ENCODE data around the gene DOC2B. TPM values are rescaled to one million over a fixed set of nuclear protein-coding genes. Genes with fewer than 3 reads are reported as not detected.

The DOC2B gene
- total RNA-seq, 1 experiment from 2014 or later: 0.17 TPM

- DNase-seq (ENCODE audit: low spot score): no peak
- BruUV-seq (replicated peaks): no TSS peak
- ChIA-PET POLR2A (ENCODE audit: low non-redundant PET) (no interaction called here), CTCF (no interaction called here)
- H3K4me1 ChIP-seq (ENCODE audit: insufficient read depth, low read length, poor library complexity, severe bottlenecking): no peaks in the 10 kb centered on the region
- no peaks in the 10 kb centered on the region for H3K36me3 ChIP-seq (ENCODE audit: insufficient read depth, low read length, poor library complexity, severe bottlenecking)
- intact Hi-C loops (cut with micrococcal nuclease; ENCODE audit: unreplicated experiment): no loop called here
- no peak for TF ChIP-seq CTCF (conservative IDR thresholded peaks at IDR 0.05; ENCODE audit: low read depth, low read length)
- no peak for TF ChIP-seq EZH2 (IDR thresholded peaks at IDR 0.05; ENCODE audit: borderline replicate concordance, low read depth, low read length, poor library complexity, severe bottlenecking)
- no peak overlapping the region for H3K4me3 ChIP-seq (ENCODE audit: low read depth, low read length, poor library complexity, severe bottlenecking)
- no peaks in the 10 kb centered on the region for H3K27me3 ChIP-seq (replicated peaks; ENCODE audit: insufficient read depth, low read depth, low read length, poor library complexity)
- no peaks in the 10 kb centered on the region for H3K9me3 ChIP-seq (ENCODE audit: low read depth, low read length, poor library complexity, severe bottlenecking)
- no peak overlapping the region for H3K27ac ChIP-seq (ENCODE audit: low read depth, low read length, poor library complexity, severe bottlenecking)
Observed at GRCh38 chr17:147796-148740, 33.4 kb downstream of the DOC2B start.

GRCh38 chr17:146983-147761 lies 34.3 kb downstream of the DOC2B start:
- no peaks in the 10 kb centered on the region for H3K4me1 ChIP-seq (ENCODE audit: insufficient read depth, low read length, poor library complexity, severe bottlenecking)
- TF ChIP-seq EZH2 (IDR thresholded peaks at IDR 0.05; ENCODE audit: borderline replicate concordance, low read depth, low read length, poor library complexity, severe bottlenecking): no peak
- no peak for TF ChIP-seq CTCF (conservative IDR thresholded peaks at IDR 0.05; ENCODE audit: low read depth, low read length)
- no peaks in the 10 kb centered on the region for H3K36me3 ChIP-seq (ENCODE audit: insufficient read depth, low read length, poor library complexity, severe bottlenecking)
- H3K27ac ChIP-seq (ENCODE audit: low read depth, low read length, poor library complexity, severe bottlenecking): no peak overlapping the region
- DNase-seq (ENCODE audit: low spot score): no peak
- no peaks in the 10 kb centered on the region for H3K27me3 ChIP-seq (replicated peaks; ENCODE audit: insufficient read depth, low read depth, low read length, poor library complexity)
- CTCF ChIA-PET: interaction anchor here (0.6 kb wide), 1 partner anchor 188 kb away, joined by 6 read pairs; no protein-coding TSS in a partner anchor
- intact Hi-C loops (cut with micrococcal nuclease; ENCODE audit: unreplicated experiment): no loop called here
- H3K9me3 ChIP-seq (ENCODE audit: low read depth, low read length, poor library complexity, severe bottlenecking): no peaks in the 10 kb centered on the region
- no peak overlapping the region for H3K4me3 ChIP-seq (ENCODE audit: low read depth, low read length, poor library complexity, severe bottlenecking)
- no TSS peak for BruUV-seq (replicated peaks)
- POLR2A ChIA-PET (ENCODE audit: low non-redundant PET): no interaction called here

DNA sequence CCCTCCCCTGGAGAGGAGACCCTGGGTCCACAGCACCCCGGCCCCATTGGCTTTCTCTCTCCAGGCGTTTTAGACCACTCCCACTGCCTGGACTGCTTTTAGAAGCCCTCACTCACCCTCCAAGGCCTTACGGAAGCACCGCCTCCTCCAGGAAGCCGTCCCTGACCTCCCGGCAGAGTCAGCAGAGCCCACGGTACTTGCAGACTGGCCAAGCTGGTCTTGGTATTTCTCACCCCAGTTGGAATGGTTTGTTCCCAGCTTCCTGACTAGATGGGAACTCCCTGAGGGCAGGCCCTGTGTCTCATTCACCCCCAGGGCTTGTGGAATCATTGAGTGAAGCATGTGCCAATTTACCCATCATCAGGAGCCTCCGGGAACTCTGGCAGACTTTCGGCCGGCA lies 34.9 kb downstream of the DOC2B start:
- no peak for DNase-seq (ENCODE audit: low spot score)
- intact Hi-C loops (cut with micrococcal nuclease; ENCODE audit: unreplicated experiment): no loop called here
- no peak overlapping the region for H3K27ac ChIP-seq (ENCODE audit: low read depth, low read length, poor library complexity, severe bottlenecking)
- POLR2A ChIA-PET (ENCODE audit: low non-redundant PET): no interaction called here
- H3K27me3 ChIP-seq (replicated peaks; ENCODE audit: insufficient read depth, low read depth, low read length, poor library complexity): no peaks in the 10 kb centered on the region
- TF ChIP-seq CTCF (conservative IDR thresholded peaks at IDR 0.05; ENCODE audit: low read depth, low read length) (no peak), EZH2 (IDR thresholded peaks at IDR 0.05; ENCODE audit: borderline replicate concordance, low read depth, low read length, poor library complexity, severe bottlenecking) (no peak)
- H3K4me1 ChIP-seq (ENCODE audit: insufficient read depth, low read length, poor library complexity, severe bottlenecking): no peaks in the 10 kb centered on the region
- no peak overlapping the region for H3K4me3 ChIP-seq (ENCODE audit: low read depth, low read length, poor library complexity, severe bottlenecking)
- CTCF ChIA-PET: interaction anchor here (0.6 kb wide), 1 partner anchor 189 kb away, joined by 6 read pairs; no protein-coding TSS in a partner anchor
- no TSS peak for BruUV-seq (replicated peaks)
- no peaks in the 10 kb centered on the region for H3K36me3 ChIP-seq (ENCODE audit: insufficient read depth, low read length, poor library complexity, severe bottlenecking)
- H3K9me3 ChIP-seq (ENCODE audit: low read depth, low read length, poor library complexity, severe bottlenecking): no peaks in the 10 kb centered on the region
